ENCODE results near the gene TAGLN.

Gene TAGLN

GRCh38 chr11:117197516-117198456 is 1.4 kb upstream of the TAGLN start:
- Histone ChIP-seq H3K4me3 (IDR thresholded peaks at IDR 0.05; ENCODE audit: insufficient read depth, low read depth, low read length) (no peak overlapping the region), H3K4me1 (ENCODE audit: low read depth, poor library complexity, severe bottlenecking) (no peaks in the 10 kb centered on the region), H3K27ac (no peak overlapping the region), H3K36me3 (ENCODE audit: insufficient read depth) (no peaks in the 10 kb centered on the region), H4K20me1 (ENCODE audit: insufficient read depth) (no peaks in the 10 kb centered on the region), H3K4me2 (no peak overlapping the region), H3K79me2 (ENCODE audit: insufficient read depth, low read depth) (no peaks in the 10 kb centered on the region), H3K27me3 (ENCODE audit: insufficient read depth, low read depth) (no peaks in the 10 kb centered on the region), H2AFZ (ENCODE audit: low read depth) (no peak overlapping the region), H3K9ac (no peak overlapping the region)
- TF ChIP-seq CTCF (conservative IDR thresholded peaks at IDR 0.05; ENCODE audit: low read depth, low read length), result no peak

GRCh38 chr11:117198613-117199012 is 557 bp upstream of the TAGLN start:
- Histone ChIP-seq H3K27me3 (ENCODE audit: insufficient read depth, low read depth) (no peaks in the 10 kb centered on the region), H3K4me3 (IDR thresholded peaks at IDR 0.05; ENCODE audit: insufficient read depth, low read depth, low read length) (no peak overlapping the region), H4K20me1 (ENCODE audit: insufficient read depth) (no peaks in the 10 kb centered on the region), H3K79me2 (ENCODE audit: insufficient read depth, low read depth) (no peaks in the 10 kb centered on the region), H2AFZ (ENCODE audit: low read depth) (no peak overlapping the region), H3K27ac (no peak overlapping the region), H3K4me2 (no peak overlapping the region), H3K9ac (no peak overlapping the region), H3K4me1 (ENCODE audit: low read depth, poor library complexity, severe bottlenecking) (no peaks in the 10 kb centered on the region), H3K36me3 (ENCODE audit: insufficient read depth) (no peaks in the 10 kb centered on the region)
- no peak for TF ChIP-seq CTCF (conservative IDR thresholded peaks at IDR 0.05; ENCODE audit: low read depth, low read length)

- Histone ChIP-seq H3K36me3 (ENCODE audit: insufficient read depth) (no peaks in the 10 kb centered on the region), H3K27ac (no peak overlapping the region), H3K27me3 (ENCODE audit: insufficient read depth, low read depth) (no peaks in the 10 kb centered on the region), H3K4me2 (no peak overlapping the region), H2AFZ (ENCODE audit: low read depth) (no peak overlapping the region), H3K4me1 (ENCODE audit: low read depth, poor library complexity, severe bottlenecking) (no peaks in the 10 kb centered on the region), H3K9ac (no peak overlapping the region), H4K20me1 (ENCODE audit: insufficient read depth) (no peaks in the 10 kb centered on the region), H3K4me3 (IDR thresholded peaks at IDR 0.05; ENCODE audit: insufficient read depth, low read depth, low read length) (no peak overlapping the region), H3K79me2 (ENCODE audit: insufficient read depth, low read depth) (no peaks in the 10 kb centered on the region)
- TF ChIP-seq CTCF (conservative IDR thresholded peaks at IDR 0.05; ENCODE audit: low read depth, low read length), result no peak
Measured at GRCh38 chr11:117199916-117200812, 994 bp downstream of the TAGLN start.

GRCh38 chr11:117200813-117201657 is 1.9 kb downstream of the TAGLN start:
- no peak overlapping the region for H3K9ac ChIP-seq
- no peaks in the 10 kb centered on the region for H4K20me1 ChIP-seq (ENCODE audit: insufficient read depth)
- no peak overlapping the region for H3K4me3 ChIP-seq (IDR thresholded peaks at IDR 0.05; ENCODE audit: insufficient read depth, low read depth, low read length)
- no peak overlapping the region for H2AFZ ChIP-seq (ENCODE audit: low read depth)
- H3K4me1 ChIP-seq (ENCODE audit: low read depth, poor library complexity, severe bottlenecking), result no peaks in the 10 kb centered on the region
- no peak for TF ChIP-seq CTCF (conservative IDR thresholded peaks at IDR 0.05; ENCODE audit: low read depth, low read length)
- H3K27ac ChIP-seq, result no peak overlapping the region
- no peak overlapping the region for H3K4me2 ChIP-seq
- no peaks in the 10 kb centered on the region for H3K79me2 ChIP-seq (ENCODE audit: insufficient read depth, low read depth)
- no peaks in the 10 kb centered on the region for H3K36me3 ChIP-seq (ENCODE audit: insufficient read depth)
- no peaks in the 10 kb centered on the region for H3K27me3 ChIP-seq (ENCODE audit: insufficient read depth, low read depth)
